Epithelial cell of esophagus (primary cell): ENCODE measurements around the gene PRDX6.
"Not testable (repeated sequence)": the region's sequence is repeated elsewhere in the genome, so short reads cannot be mapped to it uniquely, and the experiment has no call there.

Experiments
- DNase-seq: peaks from one replicate; pipeline ENCODE4 v3.0.0; 2010; ENCODE audit warnings: low read depth
- H3K4me3 ChIP-seq: 2 replicates; pipeline ENCODE4 v1.5.1; 2011; ENCODE audit warnings: mild to moderate bottlenecking, low read length, control low read depth
- TF ChIP-seq, protein P1 (sequence below): IDR thresholded peaks from 2 replicates; pipeline ENCODE4 v1.5.1; 2011; ENCODE audit warnings: low read depth, mild to moderate bottlenecking, low read length, control low read depth, inconsistent platforms; ENCODE audit not compliant: insufficient read depth; ENCODE audit errors: missing control alignments

The PRDX6 gene

DNA sequence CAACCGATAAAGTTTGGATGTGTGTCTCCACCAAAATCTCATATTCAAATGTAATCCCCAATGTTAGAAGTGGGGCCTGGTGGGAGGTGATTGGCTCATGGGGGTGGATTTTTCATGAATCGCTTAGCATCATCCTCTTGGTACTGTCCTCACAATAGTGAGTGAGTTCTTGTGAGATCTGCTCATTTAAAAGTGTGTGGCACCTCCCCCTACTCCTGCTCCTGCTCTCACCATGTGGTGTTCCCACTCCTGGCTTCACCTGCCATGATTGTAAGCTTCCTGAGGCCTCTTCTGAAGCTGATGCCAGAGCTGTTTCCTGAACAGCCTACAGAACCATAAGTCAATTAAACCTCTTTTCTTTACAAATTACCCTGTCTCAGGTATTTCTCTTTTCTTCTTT is 28.2 kb upstream of the PRDX6 start:
- no peak overlapping the region for H3K4me3 ChIP-seq
- DNase-seq = no peak
- TF ChIP-seq, protein P1, sequence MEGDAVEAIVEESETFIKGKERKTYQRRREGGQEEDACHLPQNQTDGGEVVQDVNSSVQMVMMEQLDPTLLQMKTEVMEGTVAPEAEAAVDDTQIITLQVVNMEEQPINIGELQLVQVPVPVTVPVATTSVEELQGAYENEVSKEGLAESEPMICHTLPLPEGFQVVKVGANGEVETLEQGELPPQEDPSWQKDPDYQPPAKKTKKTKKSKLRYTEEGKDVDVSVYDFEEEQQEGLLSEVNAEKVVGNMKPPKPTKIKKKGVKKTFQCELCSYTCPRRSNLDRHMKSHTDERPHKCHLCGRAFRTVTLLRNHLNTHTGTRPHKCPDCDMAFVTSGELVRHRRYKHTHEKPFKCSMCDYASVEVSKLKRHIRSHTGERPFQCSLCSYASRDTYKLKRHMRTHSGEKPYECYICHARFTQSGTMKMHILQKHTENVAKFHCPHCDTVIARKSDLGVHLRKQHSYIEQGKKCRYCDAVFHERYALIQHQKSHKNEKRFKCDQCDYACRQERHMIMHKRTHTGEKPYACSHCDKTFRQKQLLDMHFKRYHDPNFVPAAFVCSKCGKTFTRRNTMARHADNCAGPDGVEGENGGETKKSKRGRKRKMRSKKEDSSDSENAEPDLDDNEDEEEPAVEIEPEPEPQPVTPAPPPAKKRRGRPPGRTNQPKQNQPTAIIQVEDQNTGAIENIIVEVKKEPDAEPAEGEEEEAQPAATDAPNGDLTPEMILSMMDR = no peak

DNA sequence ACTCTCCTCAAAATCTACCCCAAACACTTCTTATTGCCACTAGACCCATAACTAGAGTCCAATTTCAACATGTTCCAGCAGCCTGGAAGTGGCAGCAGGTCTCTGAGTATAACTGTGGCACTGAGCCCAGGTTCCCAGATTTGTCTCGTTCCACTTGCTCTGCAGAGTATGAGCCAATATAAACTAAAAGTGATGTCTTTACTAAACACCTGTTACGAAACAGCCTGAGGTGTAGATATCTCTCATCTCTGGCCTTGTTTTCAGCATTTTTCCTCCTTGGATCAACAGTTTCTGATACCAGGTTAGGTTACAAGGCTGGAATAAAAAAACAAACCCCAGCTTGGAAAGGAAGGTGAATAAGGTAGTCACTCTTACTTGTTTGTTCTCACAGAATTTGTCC is 25.2 kb upstream of the PRDX6 start:
- TF ChIP-seq, protein P1 = no peak
- peak; percentile 68 for DNase-seq

DNA sequence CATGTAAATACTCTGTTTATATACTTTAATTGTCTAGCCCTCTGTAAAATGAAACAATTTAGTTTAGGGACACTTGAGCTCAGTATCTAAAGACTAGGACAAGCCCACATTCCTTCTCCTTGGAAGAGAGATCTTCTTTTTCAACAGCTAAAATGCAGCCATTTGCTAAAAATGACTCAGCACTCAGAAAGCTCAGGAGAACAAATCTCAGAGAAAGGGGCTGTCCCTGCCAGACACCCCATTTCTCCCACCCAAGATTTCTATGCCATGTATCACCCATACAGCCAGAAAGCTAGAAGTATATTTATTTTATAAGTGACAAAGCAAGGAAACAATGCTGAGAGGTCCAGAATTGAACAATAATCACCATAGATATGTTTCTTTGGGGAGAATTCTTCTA is 23.2 kb upstream of the PRDX6 start:
- H3K4me3 ChIP-seq = no peak overlapping the region
- TF ChIP-seq, protein P1 = no peak
- DNase-seq = no peak

More for the DNA sequence above, 25.2 kb upstream of the PRDX6 start:
- H3K4me3 ChIP-seq = no peak overlapping the region

DNA sequence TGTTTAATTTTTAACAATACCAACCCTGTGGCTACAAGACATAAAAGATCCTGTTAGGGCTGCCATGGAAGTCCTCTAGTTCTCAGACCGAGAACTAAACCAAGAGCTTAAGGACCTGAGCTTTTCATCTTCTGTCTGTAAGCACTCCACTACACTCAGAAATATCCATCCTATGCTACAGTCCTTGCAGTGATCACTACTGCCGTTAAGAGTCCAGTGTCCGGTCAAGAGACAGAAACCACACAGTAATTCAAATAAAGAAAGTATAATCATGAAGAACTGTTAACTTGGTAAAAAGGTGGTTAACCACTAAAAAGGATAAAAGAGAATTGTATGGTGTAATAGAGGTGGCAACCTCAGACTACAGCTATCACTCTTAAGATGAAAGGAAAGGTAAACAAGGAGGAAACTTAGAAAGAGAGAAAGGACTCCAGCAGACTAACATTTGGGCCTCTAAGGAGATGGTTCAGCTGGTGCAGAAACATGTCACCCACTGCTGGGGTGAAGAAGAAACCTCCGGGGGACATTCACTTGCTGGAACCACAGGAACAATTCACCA is 22.1 kb upstream of the PRDX6 start:
- TF ChIP-seq, protein P1 = no peak
- no peak for DNase-seq

DNA sequence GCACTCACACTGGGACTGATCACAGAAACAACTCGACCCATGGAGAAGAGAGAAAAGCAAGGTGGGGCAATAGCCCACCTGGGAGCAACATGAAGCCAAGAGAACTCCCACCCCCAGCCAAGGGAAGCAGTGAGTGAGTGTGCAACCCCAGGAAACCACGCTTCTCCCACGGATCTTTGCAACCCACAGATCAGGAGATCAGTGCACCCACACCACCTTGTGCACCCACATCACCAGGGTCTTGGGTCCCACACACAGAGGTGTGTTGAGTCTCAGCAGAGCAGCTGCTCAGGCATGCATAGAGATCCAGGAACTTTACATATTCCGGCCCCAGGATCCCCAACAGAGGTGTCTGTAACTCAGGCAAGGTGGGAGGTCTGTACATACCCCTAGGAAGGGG is 17.2 kb upstream of the PRDX6 start:
- no peak overlapping the region for H3K4me3 ChIP-seq
- TF ChIP-seq, protein P1 = no peak
- no peak for DNase-seq

More for the DNA sequence above, 22.1 kb upstream of the PRDX6 start:
- no peak overlapping the region for H3K4me3 ChIP-seq

DNA sequence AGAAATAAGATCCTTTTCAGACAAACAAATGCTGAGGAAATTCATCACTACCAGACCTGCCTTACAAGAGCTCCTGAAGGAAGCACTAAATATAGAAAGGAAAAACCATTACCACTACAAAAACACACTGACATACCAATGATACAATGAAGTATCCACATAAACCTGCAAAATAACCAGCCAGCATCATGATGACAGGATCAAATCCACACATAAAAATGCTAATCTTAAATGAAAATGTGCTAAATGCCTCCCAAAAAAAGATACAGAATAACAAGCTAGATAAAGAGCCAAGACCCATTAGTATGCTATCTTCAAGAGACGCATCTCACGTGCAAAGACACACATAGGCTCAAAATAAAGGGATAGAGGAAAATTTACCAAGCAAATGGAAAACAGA is 14.5 kb upstream of the PRDX6 start:
- DNase-seq, H3K4me3 ChIP-seq: not testable (repeated sequence)

DNA sequence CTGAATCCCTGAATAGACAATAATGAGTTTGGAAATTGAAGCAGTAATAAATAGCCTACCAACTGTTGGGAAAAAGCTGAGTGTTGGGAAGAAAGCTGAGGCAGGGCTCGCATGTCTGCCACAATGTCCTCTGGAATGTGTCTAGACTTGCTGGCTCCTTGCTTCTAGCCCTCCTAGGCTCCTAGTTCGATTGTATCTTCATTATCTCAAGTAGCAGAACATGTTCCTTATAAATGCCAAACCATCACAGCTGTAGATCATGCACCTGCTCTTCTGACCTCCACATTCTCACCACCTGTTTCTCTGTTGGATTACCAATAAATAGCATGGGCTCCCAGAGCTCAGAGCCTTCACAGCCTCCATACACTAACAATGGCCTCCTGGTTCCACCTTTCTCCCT is 12.9 kb upstream of the PRDX6 start:
- not testable (repeated sequence) for H3K4me3 ChIP-seq, DNase-seq

DNA sequence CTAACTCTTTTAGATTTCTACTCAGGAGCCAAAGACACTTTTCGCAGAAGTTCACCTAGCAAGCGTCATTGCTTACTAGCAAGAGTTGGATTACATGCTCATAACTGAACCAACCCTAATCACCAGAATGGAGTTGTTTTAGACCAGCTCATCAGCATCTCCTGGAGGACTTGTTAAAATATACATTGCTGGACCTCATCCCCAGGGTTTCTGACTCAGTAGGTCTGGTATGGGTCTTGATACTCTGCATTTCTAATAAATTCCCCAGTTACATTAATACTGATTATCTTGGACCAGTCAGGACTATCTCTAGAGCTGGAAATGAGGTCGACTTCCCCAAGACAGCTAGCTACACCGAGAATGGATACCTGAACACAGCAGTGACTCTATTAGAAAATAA is 9.7 kb upstream of the PRDX6 start:
- TF ChIP-seq, protein P1 = no peak
- no peak overlapping the region for H3K4me3 ChIP-seq

More for the DNA sequence above, 9.7 kb upstream of the PRDX6 start:
- DNase-seq = no peak
